Subcutaneous adipose tissue (tissue), 4 donors: ENCODE results near the gene TNS1. TPM values are rescaled to one million over a fixed set of nuclear protein-coding genes. Genes with fewer than 3 reads are reported as not detected.

Source experiments
- total RNA-seq, 4 donors: library from RNA; depleted of rRNA; stranded (reverse); fragments of >200 nt; gene quantifications; one replicate each; pipeline ENCODE4 v1.1.0, GENCODE V29; 2016
- TF ChIP-seq, protein P1 (sequence below): fragments of 450-650 bp; IDR thresholded peaks from one replicate; pipeline ENCODE4 v1.5.1; 2016; ENCODE audit warnings: low read depth, mild to moderate bottlenecking, control low read depth, antibody characterized with exemption, moderate library complexity

The TNS1 gene
- total RNA-seq, 4 donors from 2014 or later: 310 to 1,168 (median 450) TPM

GRCh38 chr2:217794133-217794986, 208.4 kb downstream of the TNS1 start:
- TF ChIP-seq, protein P1, sequence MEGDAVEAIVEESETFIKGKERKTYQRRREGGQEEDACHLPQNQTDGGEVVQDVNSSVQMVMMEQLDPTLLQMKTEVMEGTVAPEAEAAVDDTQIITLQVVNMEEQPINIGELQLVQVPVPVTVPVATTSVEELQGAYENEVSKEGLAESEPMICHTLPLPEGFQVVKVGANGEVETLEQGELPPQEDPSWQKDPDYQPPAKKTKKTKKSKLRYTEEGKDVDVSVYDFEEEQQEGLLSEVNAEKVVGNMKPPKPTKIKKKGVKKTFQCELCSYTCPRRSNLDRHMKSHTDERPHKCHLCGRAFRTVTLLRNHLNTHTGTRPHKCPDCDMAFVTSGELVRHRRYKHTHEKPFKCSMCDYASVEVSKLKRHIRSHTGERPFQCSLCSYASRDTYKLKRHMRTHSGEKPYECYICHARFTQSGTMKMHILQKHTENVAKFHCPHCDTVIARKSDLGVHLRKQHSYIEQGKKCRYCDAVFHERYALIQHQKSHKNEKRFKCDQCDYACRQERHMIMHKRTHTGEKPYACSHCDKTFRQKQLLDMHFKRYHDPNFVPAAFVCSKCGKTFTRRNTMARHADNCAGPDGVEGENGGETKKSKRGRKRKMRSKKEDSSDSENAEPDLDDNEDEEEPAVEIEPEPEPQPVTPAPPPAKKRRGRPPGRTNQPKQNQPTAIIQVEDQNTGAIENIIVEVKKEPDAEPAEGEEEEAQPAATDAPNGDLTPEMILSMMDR: no peak

DNA sequence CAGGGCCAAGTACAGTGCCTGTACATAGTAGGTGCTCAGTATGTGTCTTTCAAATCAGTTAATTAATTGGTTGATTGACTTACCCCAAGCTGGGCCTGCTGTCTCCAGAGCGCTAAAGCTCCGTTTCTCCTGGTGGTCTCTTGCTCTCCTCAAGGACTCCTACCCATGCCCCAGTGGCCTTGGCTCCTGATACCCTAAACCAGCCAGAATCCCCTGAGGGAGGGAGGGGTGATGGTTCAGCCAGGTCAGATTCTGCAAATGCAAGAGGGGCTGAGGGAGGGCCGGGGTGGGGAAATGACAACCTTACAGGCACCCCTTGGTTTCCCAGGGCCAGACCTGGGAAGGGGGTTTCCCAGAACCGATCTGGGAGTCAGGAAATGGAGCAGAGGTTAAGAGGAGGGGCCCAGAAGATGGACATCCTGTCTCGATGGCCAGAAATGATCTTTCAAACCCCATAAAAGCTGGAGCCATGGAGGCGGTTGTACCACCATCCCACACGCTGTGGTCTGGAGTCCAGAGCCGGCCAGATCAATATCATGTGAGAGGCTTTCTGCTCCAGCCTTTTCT, 209.1 kb downstream of the TNS1 start:
- TF ChIP-seq, protein P1: no peak

- TF ChIP-seq, protein P1: no peak
Observed at GRCh38 chr2:217792626-217793527, 209.9 kb downstream of the TNS1 start.

- TF ChIP-seq, protein P1: no peak
Observed at GRCh38 chr2:217791551-217791950, 211.2 kb downstream of the TNS1 start.

- TF ChIP-seq, protein P1: no peak
Observed at GRCh38 chr2:217790681-217791392, 212.0 kb downstream of the TNS1 start.

GRCh38 chr2:217790195-217790594, 212.6 kb downstream of the TNS1 start:
- TF ChIP-seq, protein P1: no peak
